Stimulated activated CD8-positive, alpha-beta memory T cell treated with anti-CD3 and anti-CD28 coated beads, Interleukin-2, amount 100 ng/mL, for 1 hour (primary cell): ENCODE data around the gene NTN1.

Experiments
- DNase-seq, 2 donors: peaks; one replicate each; pipeline ENCODE4 v3.0.0-alpha.2; 2020; ENCODE audit warnings: low read depth in 2 of 2

Gene NTN1

GRCh38 chr17:9217151-9218056, 196.1 kb downstream of the NTN1 start:
- no peak for DNase-seq

- no peak for DNase-seq
These were observed 196.8 kb downstream of the NTN1 start for GRCh38 chr17:9218064-9218635.

- DNase-seq = no peak
These were observed 197.6 kb downstream of the NTN1 start for GRCh38 chr17:9218911-9219310.

GRCh38 chr17:9219631-9220397, 198.5 kb downstream of the NTN1 start:
- no peak for DNase-seq

- no peak for DNase-seq
These were observed 199.3 kb downstream of the NTN1 start for GRCh38 chr17:9220398-9221146.

GRCh38 chr17:9221147-9221921, 200.0 kb downstream of the NTN1 start:
- no peak for DNase-seq

- DNase-seq = no peak
These were observed 200.5 kb downstream of the NTN1 start for GRCh38 chr17:9221922-9222180.

GRCh38 chr17:9223531-9223930, 202.2 kb downstream of the NTN1 start:
- DNase-seq = no peak

GRCh38 chr17:9224485-9224884, 203.2 kb downstream of the NTN1 start:
- no peak for DNase-seq

GRCh38 chr17:9225305-9226101, 204.2 kb downstream of the NTN1 start:
- no peak for DNase-seq

- no peak for DNase-seq
These were observed 205.0 kb downstream of the NTN1 start for GRCh38 chr17:9226130-9226793.

- DNase-seq = no peak
These were observed 205.5 kb downstream of the NTN1 start for GRCh38 chr17:9226794-9227135.

- no peak for DNase-seq
These were observed 206.6 kb downstream of the NTN1 start for GRCh38 chr17:9227819-9228407.

- DNase-seq = no peak
These were observed 207.3 kb downstream of the NTN1 start for GRCh38 chr17:9228408-9229159.

GRCh38 chr17:9229160-9229825, 208.0 kb downstream of the NTN1 start:
- no peak for DNase-seq

- no peak for DNase-seq
These were observed 208.5 kb downstream of the NTN1 start for GRCh38 chr17:9229826-9230201.

- DNase-seq = no peak
These were observed 209.0 kb downstream of the NTN1 start for GRCh38 chr17:9230346-9230745.

- no peak for DNase-seq
These were observed 209.6 kb downstream of the NTN1 start for GRCh38 chr17:9230861-9231260.
